Activated naive CD4-positive, alpha-beta T cell treated with anti-CD3 and anti-CD28 coated beads, Interleukin-2, amount 10 ng/mL, durations not matched to agents 5 hours and 36 hours (primary cell): ENCODE data around the gene IGFBP2. TPM values are rescaled to one million over a fixed set of nuclear protein-coding genes. Genes with fewer than 3 reads are reported as not detected.

Experiments
- total RNA-seq, 2 experiments: library from RNA; stranded (reverse); gene quantifications; one replicate each; pipeline ENCODE4 v1.2.3, GENCODE V29; 2021

The IGFBP2 gene
- total RNA-seq: 10 to 100 TPM; 36.2 to 43.4 TPM

GRCh38 chr2:216632952-216633615 lies at the start of gene IGFBP2:
Gene IGFBP2, plus strand, starts transcription at chr2:216633420. Its CDS starts 104 bp downstream, at chr2:216633524.

GRCh38 chr2:216695401-216695821 lies 62.2 kb downstream of the IGFBP2 start, which contains the start of gene IGFBP5:
Gene IGFBP5, minus strand, starts transcription at chr2:216695549. Its CDS starts 774 bp downstream, at chr2:216694775.

Other genes with a start within 250 kb of the IGFBP2 start
- 10 to 100 TPM; 20.7 to 25.1 TPM for gene SMARCAL1, start 220.9 kb upstream of the IGFBP2 start, total RNA-seq
- gene RPL37A, start 134.6 kb upstream of the IGFBP2 start, total RNA-seq: 1,000 to 10,000 TPM; 2,874 to 2,983 TPM
- not detected for gene IGFBP5, start 62.1 kb downstream of the IGFBP2 start, total RNA-seq
- gene TNP1, start 226.6 kb downstream of the IGFBP2 start, total RNA-seq: not detected